Fibroblast of the conjunctiva (primary cell): Measurements from ENCODE around the gene HLA-DQB1.
"Not testable (repeated sequence)": the region's sequence is repeated elsewhere in the genome, so short reads cannot be mapped to it uniquely, and the experiment has no call there.

Experiments used
- DNase-seq: peaks from one replicate; pipeline ENCODE4 v3.0.0-alpha.2; 2010; ENCODE audit warnings: low read depth

HLA-DQB1 gene

GRCh38 chr6:32662099-32662498 is 4.4 kb downstream of the HLA-DQB1 start:
- DNase-seq, result no peak

DNA sequence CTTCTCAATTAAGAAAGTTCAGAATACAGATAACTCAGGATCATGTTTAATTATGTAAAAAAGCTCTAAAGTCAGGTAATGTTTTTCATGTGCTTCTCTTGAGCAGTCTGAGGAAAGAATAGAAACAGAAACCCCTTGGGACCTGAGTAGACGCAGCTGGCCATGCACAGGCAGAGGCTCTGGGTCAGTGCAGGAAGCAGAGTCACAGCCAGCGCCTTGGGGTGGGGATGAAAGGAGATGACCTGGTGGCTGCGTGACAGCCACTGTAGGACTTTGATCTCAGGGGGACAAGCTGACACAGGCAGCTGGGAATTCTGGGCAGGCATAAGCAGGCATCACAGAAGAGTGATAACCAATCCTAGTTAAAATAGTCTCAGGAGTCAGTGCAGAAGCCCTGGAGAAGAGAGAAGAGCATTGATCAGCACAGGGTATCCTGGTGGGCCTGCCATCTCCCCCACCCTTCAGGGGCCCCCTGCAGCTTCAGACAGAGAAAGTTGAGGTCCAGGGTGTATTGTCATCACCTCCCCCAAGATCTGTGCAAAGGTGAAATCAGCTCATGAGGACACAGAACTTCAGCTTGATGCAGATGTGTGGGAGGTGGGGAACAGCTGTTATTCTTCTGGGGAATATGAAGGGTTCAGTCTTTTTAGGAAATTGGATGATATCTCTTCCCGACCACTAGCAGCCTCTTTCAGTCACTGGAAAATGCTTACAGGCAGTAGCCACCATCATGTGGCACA is 6.4 kb downstream of the HLA-DQB1 start:
- DNase-seq, result no peak

- no peak for DNase-seq
Observed at GRCh38 chr6:32658268-32658897, 8.1 kb downstream of the HLA-DQB1 start.

GRCh38 chr6:32657819-32658218 is 8.6 kb downstream of the HLA-DQB1 start:
- not testable (repeated sequence) for DNase-seq

- not testable (repeated sequence) for DNase-seq
Observed at GRCh38 chr6:32657329-32657728, 9.1 kb downstream of the HLA-DQB1 start.

GRCh38 chr6:32655203-32655710 is 11.2 kb downstream of the HLA-DQB1 start:
- DNase-seq, result no peak

- no peak for DNase-seq
Observed at GRCh38 chr6:32645047-32645703, 21.3 kb downstream of the HLA-DQB1 start.

- DNase-seq, result no peak
Observed at GRCh38 chr6:32643904-32644303, 22.6 kb downstream of the HLA-DQB1 start.

DNA sequence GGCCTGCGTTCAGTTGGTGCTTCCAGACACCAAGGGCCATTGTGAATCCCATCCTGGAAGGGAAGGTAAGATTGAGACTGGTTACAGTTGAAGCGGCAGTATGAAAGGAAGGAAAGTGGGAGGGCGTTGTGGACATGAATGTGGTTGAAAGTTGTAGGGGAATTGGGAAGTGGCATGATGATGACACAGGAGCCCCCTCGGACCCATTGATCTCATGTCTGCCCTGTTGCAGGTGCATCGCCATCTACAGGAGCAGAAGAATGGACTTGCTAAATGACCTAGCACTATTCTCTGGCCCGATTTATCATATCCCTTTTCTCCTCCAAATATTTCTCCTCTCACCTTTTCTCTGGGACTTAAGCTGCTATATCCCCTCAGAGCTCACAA is 23.7 kb downstream of the HLA-DQB1 start:
- DNase-seq, result no peak

- DNase-seq, result not testable (repeated sequence)
Observed at GRCh38 chr6:32641785-32642719, 24.4 kb downstream of the HLA-DQB1 start.

DNA sequence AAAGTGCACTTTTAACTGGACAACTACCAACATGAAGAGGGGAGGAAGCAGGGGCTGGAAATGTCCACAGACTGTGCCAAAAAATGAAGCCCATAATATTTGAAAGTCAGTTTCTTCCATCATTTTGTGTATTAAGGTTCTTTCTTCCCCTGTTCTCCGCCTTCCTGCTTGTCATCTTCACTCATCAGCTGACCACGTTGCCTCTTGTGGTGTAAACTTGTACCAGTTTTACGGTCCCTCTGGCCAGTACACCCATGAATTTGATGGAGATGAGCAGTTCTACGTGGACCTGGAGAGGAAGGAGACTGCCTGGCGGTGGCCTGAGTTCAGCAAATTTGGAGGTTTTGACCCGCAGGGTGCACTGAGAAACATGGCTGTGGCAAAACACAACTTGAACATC is 25.3 kb downstream of the HLA-DQB1 start:
- no peak for DNase-seq

DNA sequence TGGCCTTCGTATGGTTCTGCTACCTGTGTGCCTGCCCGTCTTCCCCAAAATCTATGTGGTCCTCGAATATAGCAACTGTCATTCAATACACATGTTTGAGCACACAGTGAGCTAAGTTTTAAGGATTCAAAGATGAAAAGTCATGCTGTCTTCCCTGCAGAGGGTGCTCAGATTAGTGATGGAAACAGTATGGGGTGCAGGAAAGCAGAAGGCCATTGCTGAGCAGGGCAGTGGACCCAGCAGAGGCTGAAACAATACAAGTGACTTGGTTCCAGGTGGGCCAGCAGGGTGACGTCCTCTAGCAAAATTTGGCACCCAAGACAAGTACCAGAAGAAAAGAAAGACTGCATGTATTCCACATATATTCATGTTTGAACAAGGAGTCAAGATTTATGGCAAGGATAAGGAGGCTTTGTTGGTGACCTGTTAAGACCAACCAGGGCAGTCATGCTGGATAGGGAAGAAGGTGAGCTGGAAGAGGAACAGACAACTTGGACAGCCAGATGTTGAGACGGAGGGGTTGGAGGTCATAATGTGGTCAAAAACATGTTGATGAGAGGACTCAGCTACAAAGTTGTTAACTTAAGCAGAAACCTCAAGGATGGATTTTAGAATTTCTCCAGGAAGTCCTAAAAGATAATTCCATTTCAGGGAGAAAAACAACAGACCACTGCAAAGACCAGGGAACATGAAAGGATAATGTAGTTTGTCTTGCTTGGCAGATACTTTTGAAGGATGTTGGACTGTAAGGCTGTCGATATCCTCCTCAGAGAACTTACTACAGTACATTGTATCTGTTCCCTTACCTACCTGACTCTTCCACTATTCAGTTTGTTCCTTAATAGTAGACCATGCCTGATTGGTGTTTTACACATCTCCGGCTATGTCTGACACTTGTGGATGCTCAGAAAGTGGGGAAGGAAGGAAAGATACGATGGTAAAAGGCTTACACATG is 26.7 kb downstream of the HLA-DQB1 start:
- no peak for DNase-seq

DNA sequence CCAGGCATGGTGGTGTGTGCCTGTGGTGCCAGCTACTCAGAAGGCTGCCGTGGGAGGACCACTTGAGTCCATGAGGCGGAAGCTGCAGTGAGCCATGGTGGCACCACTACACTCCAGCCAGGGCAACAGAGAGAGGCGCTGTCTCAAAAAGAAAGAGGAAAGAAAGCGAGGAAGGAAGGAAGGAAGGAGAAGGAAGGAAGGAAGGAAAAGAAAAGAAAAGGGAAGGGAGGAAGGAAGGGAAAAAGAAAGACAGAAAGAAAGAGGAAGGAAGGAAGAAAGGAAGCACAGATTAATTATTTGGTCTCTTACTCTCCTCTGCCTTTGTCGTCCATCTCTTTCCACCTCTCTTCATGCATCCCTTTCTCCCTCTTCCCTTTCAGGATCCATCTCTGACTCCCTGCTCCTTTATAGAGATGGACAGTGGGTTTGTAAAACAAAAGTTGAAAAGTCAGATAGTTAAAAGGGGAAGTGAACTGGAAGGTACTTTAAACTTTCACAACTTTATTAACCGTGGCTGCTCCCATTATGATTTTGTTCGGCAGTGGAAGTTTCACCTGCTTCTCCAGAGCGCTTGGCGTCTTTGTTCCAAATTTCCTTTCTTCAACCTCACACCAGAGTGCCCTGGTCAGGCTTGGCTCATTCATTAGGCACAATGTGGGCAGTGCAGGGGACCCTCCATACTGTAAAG is 27.8 kb downstream of the HLA-DQB1 start:
- DNase-seq, result no peak

DNA sequence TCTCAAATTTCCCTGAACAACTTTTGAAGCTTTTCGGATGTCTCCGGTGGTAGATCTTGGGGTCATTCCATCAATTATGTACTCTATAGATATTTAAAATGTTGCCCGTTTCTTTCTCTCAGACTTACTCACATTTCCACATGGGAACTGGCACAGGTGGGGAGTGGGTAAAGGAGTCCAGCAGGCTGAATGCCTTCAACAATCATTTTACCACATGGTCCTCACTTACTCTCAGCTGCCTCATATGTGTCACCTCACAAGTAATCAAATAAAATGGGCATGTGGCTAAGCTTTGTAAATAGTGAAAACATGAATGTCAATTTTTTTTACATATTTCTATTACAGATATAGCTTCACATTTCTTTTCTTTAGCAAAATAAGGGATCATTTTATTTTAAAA is 28.6 kb downstream of the HLA-DQB1 start:
- DNase-seq, result no peak

DNA sequence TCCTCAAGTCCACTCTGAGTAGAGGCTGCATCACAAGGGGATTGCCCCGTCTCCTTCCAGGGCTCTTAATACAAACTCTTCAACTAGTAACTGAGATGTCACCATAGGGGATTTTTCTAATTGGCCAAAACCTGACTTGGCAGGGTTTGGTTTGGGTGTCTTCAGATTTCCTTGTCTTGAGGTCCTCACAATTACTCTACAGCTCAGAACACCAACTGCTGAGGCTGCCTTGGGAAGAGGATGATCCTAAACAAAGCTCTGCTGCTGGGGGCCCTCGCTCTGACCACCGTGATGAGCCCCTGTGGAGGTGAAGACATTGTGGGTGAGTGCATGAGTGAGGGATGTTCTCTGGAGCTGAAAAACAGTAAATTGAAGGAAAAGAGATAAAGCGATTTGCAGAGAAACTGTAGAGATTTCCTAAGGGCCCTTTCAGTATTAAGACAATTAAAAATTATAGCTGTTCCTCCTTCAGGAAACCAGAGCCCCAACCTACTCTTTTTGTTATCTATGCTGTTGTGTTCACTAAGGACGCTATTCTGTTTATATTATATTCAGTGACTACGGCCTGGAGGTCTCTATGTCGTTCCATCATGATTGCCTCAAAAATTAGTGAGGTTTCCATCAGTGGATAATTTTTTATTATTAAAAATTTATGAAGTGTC is 29.1 kb downstream of the HLA-DQB1 start, which contains the start of gene HLA-DQA1:
Gene HLA-DQA1, plus strand, starts transcription at position 188 of the 662 bp plus-strand sequence. Its CDS starts 53 bp downstream, at position 241.
- DNase-seq, result no peak

- no peak for DNase-seq
Observed at GRCh38 chr6:32635526-32636123, 30.8 kb downstream of the HLA-DQB1 start.

DNA sequence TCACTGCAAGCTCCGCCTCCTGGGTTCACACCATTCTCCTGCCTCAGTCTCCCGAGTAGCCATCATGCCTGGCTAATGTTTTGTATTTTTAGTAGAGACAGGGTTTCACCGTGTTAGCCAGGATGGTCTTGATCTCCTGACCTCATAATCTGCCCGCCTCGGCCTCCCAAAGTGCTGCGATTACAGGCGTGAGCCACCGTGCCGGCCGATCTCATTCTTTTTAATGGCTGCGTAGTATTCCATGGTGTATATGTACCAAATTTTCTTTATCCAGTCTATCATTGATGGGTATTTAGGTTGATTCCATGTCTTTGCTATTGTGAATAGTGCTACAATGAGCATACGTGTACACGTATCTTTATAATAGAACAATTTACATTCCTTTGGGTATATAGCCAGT is 36.7 kb downstream of the HLA-DQB1 start:
- not testable (repeated sequence) for DNase-seq

DNA sequence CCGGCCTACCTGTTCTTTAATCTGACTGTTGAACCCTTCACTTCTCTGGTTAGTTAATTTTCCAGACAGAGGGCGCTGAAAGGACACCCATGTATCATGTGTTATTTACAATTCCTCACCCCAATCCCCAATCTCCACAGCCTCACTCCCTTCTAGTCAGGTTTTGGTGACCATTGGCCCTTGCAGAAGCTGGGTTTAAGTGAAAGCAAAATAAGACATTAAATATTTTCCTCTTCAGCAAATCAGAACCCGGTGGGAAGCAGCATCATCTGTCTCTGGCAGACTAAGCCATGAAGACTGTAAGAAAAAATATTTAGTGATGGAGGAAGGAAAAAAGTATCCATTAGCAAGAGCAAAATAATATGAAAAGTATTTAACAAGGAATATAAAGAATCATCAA is 38.6 kb downstream of the HLA-DQB1 start:
- peak; percentile 2 for DNase-seq

DNA sequence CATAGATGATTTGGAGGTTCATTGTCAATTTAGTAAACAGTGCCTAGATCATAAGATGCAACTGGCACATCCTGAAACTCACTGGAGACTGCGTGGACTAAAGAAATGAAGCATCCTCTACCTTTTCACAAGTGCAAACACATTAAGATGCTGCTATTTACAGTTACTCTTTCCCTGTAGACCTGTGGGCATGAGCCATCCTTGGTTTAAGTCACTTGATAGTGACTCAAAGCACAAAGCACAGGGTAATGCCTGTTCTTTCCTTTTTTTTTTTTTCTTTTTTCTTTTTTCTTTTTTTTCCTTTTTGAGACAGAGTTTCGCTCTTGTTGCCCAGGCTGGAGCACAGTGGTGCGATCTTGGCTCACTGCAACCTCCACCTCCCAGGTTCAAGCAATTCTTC is 39.2 kb downstream of the HLA-DQB1 start:
- no peak for DNase-seq
